RPMI7951 (cell line): ENCODE measurements around the gene C11orf68. TPM values are rescaled to one million over a fixed set of nuclear protein-coding genes. Genes with fewer than 3 reads are reported as not detected.

Experiments
- DNase-seq: peaks from one replicate; pipeline ENCODE4 v3.0.0-alpha.2; 2012; ENCODE audit warnings: low read depth
- total RNA-seq: library from RNA; depleted of rRNA; stranded (reverse); fragments of >200 nt; shearing (Covaris generic); gene quantifications from 2 replicates; pipeline ENCODE4 v1.2.3, GENCODE V29; 2014; rRNA removed

Gene C11orf68
- total RNA-seq, 1 experiment from 2014 or later: 31.1 TPM

GRCh38 chr11:65872586-65873317 lies 46.1 kb downstream of the C11orf68 start, which contains the start of gene EFEMP2:
TSS of gene EFEMP2 (minus strand) at chr11:65872800. CDS start at chr11:65872354, 446 bp downstream.
- DNase-seq: no peak

GRCh38 chr11:65871811-65872548 lies 46.9 kb downstream of the C11orf68 start:
- no peak for DNase-seq

- DNase-seq: no peak
Measured at GRCh38 chr11:65870706-65871681, 47.9 kb downstream of the C11orf68 start.

GRCh38 chr11:65870307-65870658 lies 48.6 kb downstream of the C11orf68 start:
- no peak for DNase-seq

- DNase-seq: no peak
Measured at GRCh38 chr11:65869643-65870306, 49.1 kb downstream of the C11orf68 start.

- no peak for DNase-seq
Measured at GRCh38 chr11:65868907-65869306, 50.0 kb downstream of the C11orf68 start.

- DNase-seq: no peak
Measured at GRCh38 chr11:65868076-65868667, 50.7 kb downstream of the C11orf68 start.

- DNase-seq: no peak
Measured at GRCh38 chr11:65867284-65868071, 51.4 kb downstream of the C11orf68 start.

Other genes starting within 250 kb of the C11orf68 start
- 36.8 and 47.9 TPM in 2 replicates for gene KAT5, start 206.8 kb downstream of the C11orf68 start, total RNA-seq
- gene RNASEH2C, start 198.3 kb downstream of the C11orf68 start, total RNA-seq: 38.3 and 54.8 TPM in 2 replicates
- 4.2 and 6.7 TPM in 2 replicates for gene AP5B1, start 138.1 kb downstream of the C11orf68 start, total RNA-seq
- gene OVOL1, start 132.0 kb downstream of the C11orf68 start, total RNA-seq: not detected in 2 replicates
- 0.20 TPM in 1 of 2 replicates, not detected in the other for gene SNX32, start 85.1 kb downstream of the C11orf68 start, total RNA-seq
- gene CFL1, start 60.9 kb downstream of the C11orf68 start, total RNA-seq: 2,043 and 2,212 TPM in 2 replicates
- gene MUS81, start 58.6 kb downstream of the C11orf68 start, total RNA-seq: 38.9 and 40.6 TPM in 2 replicates
- 5.4 and 8.4 TPM in 2 replicates for gene EFEMP2, start 46.3 kb downstream of the C11orf68 start, total RNA-seq
- gene CTSW, start 39.2 kb downstream of the C11orf68 start, total RNA-seq: 5.4 and 8.9 TPM in 2 replicates
- gene FIBP, start 30.6 kb downstream of the C11orf68 start, total RNA-seq: 141 and 145 TPM in 2 replicates
- 34.7 and 61.6 TPM in 2 replicates for gene CCDC85B, start 28.4 kb downstream of the C11orf68 start, total RNA-seq
- gene FOSL1, start 18.7 kb downstream of the C11orf68 start, total RNA-seq: 158 and 232 TPM in 2 replicates
- 405 and 548 TPM in 2 replicates for gene DRAP1, start 364 bp upstream of the C11orf68 start, total RNA-seq
- not detected in 2 replicates for gene TSGA10IP, start 26.4 kb upstream of the C11orf68 start, total RNA-seq
- 39.4 and 58.1 TPM in 2 replicates for gene SART1, start 42.7 kb upstream of the C11orf68 start, total RNA-seq
- gene EIF1AD, start 83.1 kb upstream of the C11orf68 start, total RNA-seq: 38.4 and 42.7 TPM in 2 replicates
- gene BANF1, start 83.4 kb upstream of the C11orf68 start, total RNA-seq: 66.9 and 101 TPM in 2 replicates
- 0.60 and 1.5 TPM in 2 replicates for gene CST6, start 92.9 kb upstream of the C11orf68 start, total RNA-seq
- 0.20 and 0.36 TPM in 2 replicates for gene CATSPER1, start 107.4 kb upstream of the C11orf68 start, total RNA-seq
- gene GAL3ST3, start 130.1 kb upstream of the C11orf68 start, total RNA-seq: not detected in 2 replicates
- 198 and 205 TPM in 2 replicates for gene SF3B2, start 133.3 kb upstream of the C11orf68 start, total RNA-seq
- gene PACS1, start 151.2 kb upstream of the C11orf68 start, total RNA-seq: 16.7 and 19.1 TPM in 2 replicates